NT2/D1 (cell line): ENCODE data around the gene HS6ST2.
"Not testable (repeated sequence)": the region's sequence is repeated elsewhere in the genome, so short reads cannot be mapped to it uniquely, and the experiment has no call there.

Experiments used
- SUZ12 ChIP-seq: IDR thresholded peaks from 2 replicates; pipeline ENCODE4 v1.6.1; 2011; ENCODE audit not compliant: insufficient read length, insufficient read depth; ENCODE audit errors: extremely low read depth
- YY1 ChIP-seq: IDR thresholded peaks from 2 replicates; pipeline ENCODE4 v1.6.1; 2011; ENCODE audit not compliant: insufficient read length, insufficient read depth

DNA sequence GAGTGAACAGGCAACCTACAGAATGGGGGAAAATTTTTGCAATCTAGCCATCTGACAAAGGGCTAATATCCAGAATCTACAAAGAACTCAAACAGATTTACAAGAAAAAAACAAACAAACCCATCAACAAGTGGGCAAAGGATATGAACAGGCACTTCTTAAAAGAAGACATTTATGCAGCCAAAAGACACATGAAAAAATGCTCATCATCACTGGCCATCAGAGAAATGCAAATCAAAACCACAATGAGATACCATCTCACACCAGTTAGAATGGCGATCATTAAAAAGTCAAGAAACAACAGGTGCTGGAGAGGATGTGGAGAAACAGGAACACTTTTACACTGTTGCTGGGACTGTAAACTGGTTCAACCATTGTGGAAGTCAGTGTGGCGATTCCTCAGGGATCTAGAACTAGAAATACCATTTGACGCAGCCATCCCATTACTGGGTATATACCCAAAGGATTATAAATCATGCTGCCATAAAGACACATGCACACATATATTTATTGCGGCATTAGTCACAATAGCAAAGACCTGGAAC, 13.3 kb downstream of the HS6ST2 start:
- TF ChIP-seq YY1, SUZ12: not testable (repeated sequence)
